Measurements from ENCODE around the gene DHRS7C.
"Not testable (repeated sequence)": the region's sequence is repeated elsewhere in the genome, so short reads cannot be mapped to it uniquely, and the experiment has no call there.

DHRS7C gene

GRCh38 chr17:9810100-9810949 lies 18.9 kb upstream of the DHRS7C start:
- no peak for FAIRE-seq
- no peak for DNase-seq (ENCODE audit: low spot score)

GRCh38 chr17:9809409-9809808 lies 18.0 kb upstream of the DHRS7C start:
- FAIRE-seq (no peak), DNase-seq (ENCODE audit: low spot score) (no peak)

- FAIRE-seq (no peak), DNase-seq (ENCODE audit: low spot score) (no peak)
Observed at GRCh38 chr17:9806699-9807098, 15.3 kb upstream of the DHRS7C start.

- DNase-seq (ENCODE audit: low spot score) (no peak), FAIRE-seq (no peak)
Observed at GRCh38 chr17:9805769-9806168, 14.4 kb upstream of the DHRS7C start.

GRCh38 chr17:9802697-9803096 lies 11.3 kb upstream of the DHRS7C start:
- no peak for FAIRE-seq
- no peak for DNase-seq (ENCODE audit: low spot score)

- no peak for FAIRE-seq
- DNase-seq (ENCODE audit: low spot score), result no peak
Observed at GRCh38 chr17:9802294-9802693, 10.9 kb upstream of the DHRS7C start.

GRCh38 chr17:9801505-9801904 lies 10.1 kb upstream of the DHRS7C start:
- no peak for DNase-seq (ENCODE audit: low spot score)
- FAIRE-seq, result no peak

- FAIRE-seq, result no peak
Observed at GRCh38 chr17:9798724-9799123, 7.3 kb upstream of the DHRS7C start.

GRCh38 chr17:9798008-9798407 lies 6.6 kb upstream of the DHRS7C start:
- no peak for FAIRE-seq
- DNase-seq (ENCODE audit: low spot score), result no peak

More at GRCh38 chr17:9798724-9799123, 7.3 kb upstream of the DHRS7C start:
- no peak for DNase-seq (ENCODE audit: low spot score)

- DNase-seq (ENCODE audit: low spot score) (no peak), FAIRE-seq (no peak)
Observed at GRCh38 chr17:9792181-9792840, 919 bp upstream of the DHRS7C start.

GRCh38 chr17:9790316-9790715 lies 1.1 kb downstream of the DHRS7C start:
- FAIRE-seq (no peak), DNase-seq (ENCODE audit: low spot score) (no peak)

GRCh38 chr17:9788601-9789000 lies 2.8 kb downstream of the DHRS7C start:
- FAIRE-seq, result no peak
- DNase-seq (ENCODE audit: low spot score), result no peak

- DNase-seq (ENCODE audit: low spot score), result no peak
- FAIRE-seq, result no peak
Observed at GRCh38 chr17:9784544-9784943, 6.8 kb downstream of the DHRS7C start.

GRCh38 chr17:9783465-9783864 lies 7.9 kb downstream of the DHRS7C start:
- FAIRE-seq; DNase-seq (ENCODE audit: low spot score): not testable (repeated sequence)

GRCh38 chr17:9783050-9783449 lies 8.3 kb downstream of the DHRS7C start:
- DNase-seq (ENCODE audit: low spot score) (no peak), FAIRE-seq (no peak)

GRCh38 chr17:9780552-9780951 lies 10.8 kb downstream of the DHRS7C start:
- no peak for FAIRE-seq
- DNase-seq (ENCODE audit: low spot score), result no peak

- no peak for DNase-seq (ENCODE audit: low spot score)
- FAIRE-seq, result no peak
Observed at GRCh38 chr17:9776911-9777310, 14.5 kb downstream of the DHRS7C start.

- DNase-seq (ENCODE audit: low spot score), result no peak
- FAIRE-seq, result no peak
Observed at GRCh38 chr17:9772658-9773057, 18.7 kb downstream of the DHRS7C start.

GRCh38 chr17:9771465-9771864 lies 19.9 kb downstream of the DHRS7C start:
- no peak for FAIRE-seq

GRCh38 chr17:9769036-9769695 lies 22.2 kb downstream of the DHRS7C start:
- DNase-seq (ENCODE audit: low spot score), result no peak
- no peak for FAIRE-seq

More at GRCh38 chr17:9771465-9771864, 19.9 kb downstream of the DHRS7C start:
- DNase-seq (ENCODE audit: low spot score), result no peak

GRCh38 chr17:9768381-9768934 lies 22.9 kb downstream of the DHRS7C start:
- FAIRE-seq (peak; percentile 59), DNase-seq (ENCODE audit: low spot score) (peak; percentile 48)

- DNase-seq (ENCODE audit: low spot score), result no peak
- FAIRE-seq, result no peak
Observed at GRCh38 chr17:9767432-9767991, 23.9 kb downstream of the DHRS7C start.

Data from RCC 7860 (cell line).